Stomach (tissue), 9 donors: Measurements from ENCODE around the gene RPL7A. TPM values are rescaled to one million over a fixed set of nuclear protein-coding genes. Genes with fewer than 3 reads are reported as not detected.
"Not testable (repeated sequence)": the region's sequence is repeated elsewhere in the genome, so short reads cannot be mapped to it uniquely, and the experiment has no call there.

Source experiments
- DNase-seq, 2 donors: peaks; one replicate each; pipeline versions ENCODE4 v3.0.0 to v3.0.0-alpha.2; 2013 to 2019
- H3K27ac ChIP-seq, 5 donors: fragments of 200-600 bp in 4 of 5; sonication (generic) in 4 of 5; one replicate each; pipeline ENCODE4 v1.5.1; 2013 to 2019; ENCODE audit warnings: mild to moderate bottlenecking in 1 of 5, moderate library complexity in 1 of 5
- H3K27me3 ChIP-seq, 3 donors: fragments of 200-600 bp; sonication (generic); one replicate each; pipeline ENCODE4 v1.5.1; 2017 to 2019; ENCODE audit warnings: mixed run types in 1 of 3
- H3K36me3 ChIP-seq, 4 donors: fragments of 200-600 bp; sonication (generic); 1 replicate in 3 of 4; 2 replicates in 1 of 4; pipeline ENCODE4 v1.5.1; 2016 to 2019
- H3K4me1 ChIP-seq, 4 donors: fragments of 200-600 bp; sonication (generic); one replicate each; pipeline ENCODE4 v1.5.1; 2016 to 2019
- H3K4me3 ChIP-seq, 4 donors: fragments of 200-600 bp; sonication (generic) in 3 of 4; one replicate each; pipeline ENCODE4 v1.5.1; 2016 to 2019; ENCODE audit warnings: mild to moderate bottlenecking in 1 of 4
- H3K9me3 ChIP-seq, 4 donors: fragments of 200-600 bp; sonication (generic); one replicate each; pipeline ENCODE4 v1.5.1; 2016 to 2019
- EP300 ChIP-seq: sonication (generic); formaldehyde crosslinking; IDR thresholded peaks from one replicate; pipeline ENCODE4 v1.6.1; 2017; ENCODE audit warnings: antibody characterized with exemption
- POLR2A ChIP-seq, 4 donors: fragments of 450-650 bp; IDR thresholded peaks; one replicate each; pipeline ENCODE4 v1.6.1; 2016; ENCODE audit warnings: antibody characterized with exemption in 4 of 4, control low read depth in 2 of 4, mild to moderate bottlenecking in 1 of 4, moderate library complexity in 1 of 4
- POLR2AphosphoS5 ChIP-seq, 3 donors: sonication (generic); formaldehyde crosslinking; IDR thresholded peaks; one replicate each; pipeline ENCODE4 v1.6.1; 2016; ENCODE audit warnings: antibody characterized with exemption in 3 of 3
- WGBS, 5 donors: extraction: QIAGEN DNeasy Blood & Tissue Kit in 3 of 5; methylation state at CpG; one replicate each; pipeline versions ENCODE4 v1.1.5 to v1.1.7; 2013 to 2018; 5-methylcytosine and 5-hydroxymethylcytosine counted together
- intact Hi-C: fragments of 100-400 bp; cut with DNase I; formaldehyde crosslinking; loops from one replicate; pipeline ENCODE4 v1.15.1; 2023; ENCODE audit warnings: low total_unique reads
- polyA plus RNA-seq, 3 donors: library from polyadenylated mRNA; stranded (reverse); fragments of 200-250 nt; gene quantifications; one replicate each; pipeline ENCODE4 v1.2.3, GENCODE V29; 2013
- total RNA-seq, 5 donors: library from RNA; depleted of rRNA; stranded (reverse); fragments of >200 nt; gene quantifications; one replicate each; pipeline versions ENCODE4 v1.1.0 to v1.2.3, GENCODE V29; 2014 to 2016
- TF ChIP-seq, protein P1 (sequence below), 7 experiments: fragments of 450-650 bp in 4 of 7; fragments of 200-600 bp in 3 of 7; sonication (generic) in 3 of 7; IDR thresholded peaks; one replicate each; pipeline ENCODE4 v1.5.1; 2016 to 2019; ENCODE audit warnings: antibody characterized with exemption in 7 of 7, control low read depth in 2 of 7, mild to moderate bottlenecking in 1 of 7
- donor health status: healthy with polysubstance abuse.
- donor health status: Bipolar disorder and iron deficiency.
- donor health status: healthy.

Gene RPL7A
- total and polyA plus RNA-seq, 8 donors = 809 to 4,243 (median 1,432) TPM

DNA sequence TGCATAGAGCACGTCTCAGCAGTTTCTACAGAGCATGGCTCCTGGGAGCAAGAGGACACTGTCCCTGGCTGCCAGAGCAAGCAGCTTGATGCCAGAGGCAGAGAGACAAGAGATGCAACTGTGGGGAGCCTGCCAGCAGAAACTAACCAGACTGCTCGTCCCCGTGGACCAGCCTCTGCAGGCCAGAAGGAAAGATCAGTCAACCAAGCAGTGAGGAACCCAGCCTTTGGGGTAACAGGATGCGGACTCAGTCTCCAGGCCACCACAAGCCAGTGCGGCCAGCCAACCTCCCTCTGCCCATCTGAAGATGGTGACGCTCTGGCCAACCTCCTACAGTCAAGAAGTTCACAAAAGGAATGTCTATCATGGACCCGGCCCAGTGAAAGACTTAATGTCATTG, 24.1 kb downstream of the RPL7A start:
- peak overlapping the region in 4 of 5 donors; percentile 7 to 73 (median 62) for H3K27ac ChIP-seq
- intact Hi-C loops = no loop called here
- H3K4me3 ChIP-seq = peak overlapping the region in 1 of 4 donors; percentile 2
- peaks cover 75 to 94% (median 85%) of the 10 kb centered on the region in 4 donors for H3K4me1 ChIP-seq
- TF ChIP-seq, protein P1, sequence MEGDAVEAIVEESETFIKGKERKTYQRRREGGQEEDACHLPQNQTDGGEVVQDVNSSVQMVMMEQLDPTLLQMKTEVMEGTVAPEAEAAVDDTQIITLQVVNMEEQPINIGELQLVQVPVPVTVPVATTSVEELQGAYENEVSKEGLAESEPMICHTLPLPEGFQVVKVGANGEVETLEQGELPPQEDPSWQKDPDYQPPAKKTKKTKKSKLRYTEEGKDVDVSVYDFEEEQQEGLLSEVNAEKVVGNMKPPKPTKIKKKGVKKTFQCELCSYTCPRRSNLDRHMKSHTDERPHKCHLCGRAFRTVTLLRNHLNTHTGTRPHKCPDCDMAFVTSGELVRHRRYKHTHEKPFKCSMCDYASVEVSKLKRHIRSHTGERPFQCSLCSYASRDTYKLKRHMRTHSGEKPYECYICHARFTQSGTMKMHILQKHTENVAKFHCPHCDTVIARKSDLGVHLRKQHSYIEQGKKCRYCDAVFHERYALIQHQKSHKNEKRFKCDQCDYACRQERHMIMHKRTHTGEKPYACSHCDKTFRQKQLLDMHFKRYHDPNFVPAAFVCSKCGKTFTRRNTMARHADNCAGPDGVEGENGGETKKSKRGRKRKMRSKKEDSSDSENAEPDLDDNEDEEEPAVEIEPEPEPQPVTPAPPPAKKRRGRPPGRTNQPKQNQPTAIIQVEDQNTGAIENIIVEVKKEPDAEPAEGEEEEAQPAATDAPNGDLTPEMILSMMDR (IDR thresholded peaks at IDR 0.05) = no peak
- TF ChIP-seq EP300 (no peak), POLR2AphosphoS5 (IDR thresholded peaks at IDR 0.05) (no peak), POLR2A (IDR thresholded peaks at IDR 0.05) (no peak)
- peaks cover 25 to 43% (median 35%) of the 10 kb centered on the region in 4 donors for H3K36me3 ChIP-seq
- no peaks in the 10 kb centered on the region for H3K27me3 ChIP-seq
- no peaks in the 10 kb centered on the region for H3K9me3 ChIP-seq
- DNase-seq = no peak
- 53 to 64% (median 58%) methylated on average over 7 of the region's 7 CpGs for WGBS, 5 donors

DNA sequence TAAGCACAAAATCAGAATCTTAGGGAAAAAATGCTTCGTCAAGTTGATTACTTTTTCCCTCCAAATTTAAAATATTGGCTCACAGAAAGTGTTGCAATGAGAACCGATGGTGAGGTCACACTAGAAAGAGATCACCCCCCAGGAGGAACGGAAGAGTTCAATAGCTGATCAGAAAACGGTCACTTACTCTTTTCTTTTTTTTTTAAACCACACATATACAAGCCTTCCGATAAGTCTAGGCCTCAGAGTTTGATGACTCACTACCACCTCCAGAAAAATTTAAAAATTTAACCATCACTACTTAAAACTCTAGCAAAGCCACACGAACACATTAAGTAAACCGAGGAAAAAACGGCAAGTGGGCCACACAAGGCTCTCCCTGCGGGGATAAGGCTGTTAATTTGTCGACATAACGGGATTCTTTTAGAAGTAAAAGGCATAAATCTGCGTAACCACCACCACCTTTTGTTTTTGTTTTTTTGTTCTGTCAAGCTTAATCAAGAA, 26.6 kb downstream of the RPL7A start:
- Histone ChIP-seq H3K4me3 (peak overlapping the region; percentile 70 to 89 (median 84)), H3K27ac (peak overlapping the region in 4 of 5 donors; percentile 96 to 99 (median 98)), H3K36me3 (peaks cover 21 to 30% (median 26%) of the 10 kb centered on the region in 4 donors), H3K27me3 (no peaks in the 10 kb centered on the region), H3K9me3 (no peaks in the 10 kb centered on the region), H3K4me1 (peaks cover 50 to 75% (median 70%) of the 10 kb centered on the region in 4 donors)
- DNase-seq = no peak
- intact Hi-C loops = no loop called here
- 5 to 10% (median 6%) methylated on average over 12 of the region's 12 CpGs for WGBS, 5 donors
- TF ChIP-seq POLR2A (IDR thresholded peaks at IDR 0.05) = no peak
- no peak for TF ChIP-seq POLR2AphosphoS5 (IDR thresholded peaks at IDR 0.05)
- TF ChIP-seq, protein P1 (IDR thresholded peaks at IDR 0.05) = no peak
- no peak for TF ChIP-seq EP300

DNA sequence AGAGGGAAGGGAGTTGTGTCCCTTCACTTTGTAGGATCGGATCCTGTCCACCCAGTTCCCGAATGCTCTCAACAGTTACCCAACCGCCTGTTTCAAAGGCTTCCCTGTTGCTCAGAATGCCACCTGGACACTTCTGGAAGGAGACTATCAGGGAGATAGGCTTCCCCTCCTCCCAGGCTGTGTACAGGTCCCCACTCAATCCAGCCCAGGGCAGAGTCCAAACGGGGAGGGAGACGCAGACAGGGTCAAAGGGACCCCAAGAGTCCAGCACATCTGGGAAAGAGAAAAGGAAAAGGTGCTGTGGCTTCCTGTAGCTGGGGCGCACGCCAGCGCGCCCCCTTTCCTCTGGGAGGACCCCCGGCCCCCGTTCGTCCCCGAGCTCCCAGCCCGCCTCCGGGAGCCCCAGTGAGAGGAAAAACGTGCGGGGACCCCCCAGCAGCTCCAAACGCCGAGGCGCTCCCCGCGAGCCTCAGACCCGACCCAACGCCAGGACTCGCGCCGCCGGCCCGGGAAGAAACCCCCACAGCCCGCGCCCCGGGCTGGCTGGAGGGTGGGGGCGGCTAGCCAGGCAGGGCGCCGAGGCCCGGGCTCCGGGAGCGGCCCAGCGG, 27.2 kb downstream of the RPL7A start:
- peak overlapping the region; percentile 70 to 89 (median 84) for H3K4me3 ChIP-seq
- H3K36me3 ChIP-seq = peaks cover 16 to 24% (median 20%) of the 10 kb centered on the region in 4 donors
- H3K9me3 ChIP-seq = no peaks in the 10 kb centered on the region
- 0 to 3% (median 1%) methylated on average over 16 to 39 of the region's 39 CpGs for WGBS, 5 donors
- TF ChIP-seq POLR2AphosphoS5 (IDR thresholded peaks at IDR 0.05) (no peak), POLR2A (IDR thresholded peaks at IDR 0.05) (no peak), EP300 (no peak)
- TF ChIP-seq, protein P1 (IDR thresholded peaks at IDR 0.05) = no peak
- no peaks in the 10 kb centered on the region for H3K27me3 ChIP-seq
- peak; percentile 32 to 71 for DNase-seq
- peaks cover 46 to 69% (median 65%) of the 10 kb centered on the region in 4 donors for H3K4me1 ChIP-seq
- peak overlapping the region; percentile 96 to 99 (median 98) for H3K27ac ChIP-seq
- intact Hi-C loops = no loop called here

DNA sequence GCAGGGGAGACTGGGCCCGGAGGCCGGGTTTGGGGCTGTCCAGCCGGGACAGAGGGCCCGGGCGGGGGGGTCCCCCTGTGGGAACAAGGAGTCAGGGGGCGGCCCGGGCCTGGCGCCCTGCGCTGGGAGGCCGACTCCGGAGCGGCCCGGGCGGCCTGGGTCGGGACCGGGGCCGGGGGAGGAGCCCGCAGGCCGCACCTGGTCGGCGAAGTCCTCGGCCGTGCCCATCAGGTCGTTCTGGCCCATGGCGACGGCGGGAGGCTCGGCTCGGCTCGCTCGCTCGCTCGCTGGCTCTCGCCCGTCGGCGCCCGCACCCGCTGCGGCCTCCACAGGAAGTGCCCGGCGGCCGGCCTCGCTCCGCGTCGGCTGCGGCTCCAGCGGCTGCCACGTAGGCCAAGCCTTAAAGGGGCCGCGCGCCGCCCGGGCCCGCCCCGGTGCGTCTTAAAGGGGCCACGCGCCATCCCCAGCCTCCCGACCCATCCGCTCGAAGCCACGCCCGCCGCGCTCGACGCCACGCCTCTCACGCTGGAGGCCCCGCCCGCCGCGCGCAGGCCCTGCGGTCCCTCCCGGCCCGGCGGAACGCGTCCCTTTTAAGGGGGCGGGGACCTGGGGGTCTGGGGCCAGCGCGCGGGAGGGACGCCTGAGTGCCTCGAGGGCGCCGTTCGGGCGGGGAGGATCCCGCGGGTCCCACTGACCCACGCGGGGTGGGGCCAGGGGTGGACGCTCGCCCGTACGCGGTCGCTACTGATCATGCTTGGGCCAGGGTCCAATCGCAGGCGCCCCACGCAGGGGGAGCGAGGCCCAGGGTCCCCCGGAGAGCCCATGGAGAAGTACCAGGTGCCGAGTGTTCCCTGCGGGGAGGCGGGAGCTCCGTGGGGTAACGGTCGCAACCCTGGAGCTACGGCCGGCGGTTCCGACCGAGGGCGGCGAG, 28.0 kb downstream of the RPL7A start, which contains the start of the genes STKLD1 and SURF4:
Gene STKLD1 (plus strand): TSS at position 643 of the 931 bp plus-strand sequence. CDS start 108 bp downstream, at position 751.
Gene SURF4 (minus strand): TSS at position 337 of the 931 bp plus-strand sequence. CDS start 91 bp downstream, at position 246.
- Histone ChIP-seq H3K36me3 (peaks cover 11 to 17% (median 15%) of the 10 kb centered on the region in 4 donors), H3K27ac (peak within 1 kb of the TSS; percentile 96 to 99 (median 98)), H3K4me3 (peak within 1 kb of the TSS; percentile 70 to 89 (median 84)), H3K9me3 (no peaks in the 10 kb centered on the region), H3K27me3 (no peaks in the 10 kb centered on the region), H3K4me1 (peaks cover 40 to 61% (median 57%) of the 10 kb centered on the region in 4 donors)
- intact Hi-C loops = no loop called here
- DNase-seq = peak; percentile 98 to 99
- 0 to 1% (median 1%) methylated on average over 63 to 120 of the region's 120 CpGs; no CpG with 5 or more reads in 1 of the 5 donors for whole genome bisulfite sequencing, 5 donors
- TF ChIP-seq, protein P1 (IDR thresholded peaks at IDR 0.05) = no peak
- peak; percentile 61 to 91 (median 88) for TF ChIP-seq POLR2AphosphoS5 (IDR thresholded peaks at IDR 0.05)
- TF ChIP-seq POLR2A (IDR thresholded peaks at IDR 0.05) = no peak
- no peak for TF ChIP-seq EP300

DNA sequence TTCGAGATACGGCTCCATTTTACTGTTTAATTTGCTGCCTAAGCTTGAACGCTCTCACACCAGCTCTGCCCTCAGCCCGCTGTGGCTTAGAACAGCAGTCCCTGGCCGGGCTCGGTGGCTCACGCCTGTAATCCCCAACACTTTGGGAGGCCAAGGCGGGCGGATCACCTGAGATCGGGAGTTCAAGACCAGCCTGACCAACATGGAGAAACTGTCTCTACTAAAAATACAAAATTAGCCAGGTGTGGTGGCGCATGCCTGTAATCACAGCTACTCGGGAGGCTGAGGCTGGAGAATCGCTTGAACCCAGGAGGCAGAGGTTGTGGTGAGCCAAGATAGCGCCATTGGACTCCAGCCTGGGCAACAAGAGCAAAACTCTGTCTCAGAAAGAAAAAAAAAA, 29.3 kb downstream of the RPL7A start:
- Histone ChIP-seq H3K4me1 (peaks cover 27 to 48% (median 44%) of the 10 kb centered on the region in 4 donors), H3K36me3 (peaks cover 11 to 13% (median 13%) of the 10 kb centered on the region in 4 donors)
- DNase-seq, H3K27me3 ChIP-seq, H3K27ac ChIP-seq, intact Hi-C loops, H3K4me3 ChIP-seq, H3K9me3 ChIP-seq: not testable (repeated sequence)
- WGBS, 5 donors = 87 to 91% (median 89%) methylated on average over 14 of the region's 14 CpGs
